Measurements from ENCODE around the gene ANKRD34A.

Gene ANKRD34A

DNA sequence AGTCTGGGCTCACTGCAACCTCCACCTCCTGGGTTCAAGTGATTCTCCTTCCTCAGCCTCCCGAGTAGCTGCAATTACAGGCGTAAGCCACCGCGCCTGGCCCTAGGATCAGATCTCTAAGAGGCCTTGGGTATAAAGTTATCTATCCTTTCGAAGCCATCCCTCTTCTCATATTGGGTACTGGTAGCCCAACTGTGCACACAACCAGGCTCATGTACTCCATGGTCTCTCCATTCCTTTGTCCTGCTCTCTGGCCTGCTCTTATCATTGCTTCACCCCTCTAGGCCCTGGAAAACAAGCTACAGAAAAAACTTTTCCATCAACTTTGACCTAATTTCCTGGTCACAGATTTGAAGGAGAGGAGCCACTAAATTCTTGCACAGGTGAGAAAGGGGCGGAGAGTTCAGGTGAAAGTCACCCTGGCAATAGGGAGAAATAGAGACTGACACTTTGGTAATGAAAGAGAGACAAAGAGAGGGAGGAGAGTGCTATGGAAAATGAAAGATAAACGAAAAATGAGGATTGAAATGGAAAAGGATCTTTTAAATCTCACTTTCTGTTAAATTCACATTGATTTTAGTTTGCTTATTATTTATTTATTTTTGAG is 26.0 kb upstream of the ANKRD34A start:
- no peak for DNase-seq

DNA sequence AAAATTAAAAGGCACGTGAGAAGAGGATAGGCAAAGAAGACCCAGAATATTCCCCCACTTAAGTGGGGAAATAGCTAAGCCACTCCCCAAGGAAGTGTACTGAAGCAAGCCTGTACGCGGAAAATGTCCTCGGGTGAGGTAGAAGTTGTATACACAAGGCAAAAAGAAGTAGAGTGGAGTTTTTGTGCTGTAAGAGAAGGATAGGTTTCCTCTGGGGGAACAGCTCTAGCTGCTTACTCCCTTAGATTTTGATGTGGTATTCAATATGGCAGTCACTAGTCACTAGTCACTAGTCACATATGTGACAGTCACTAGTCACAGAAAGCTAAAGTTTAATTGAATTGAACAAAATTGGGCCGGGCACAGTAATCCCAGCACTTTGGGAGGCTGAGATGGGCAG is 24.4 kb upstream of the ANKRD34A start:
- DNase-seq = no peak

DNA sequence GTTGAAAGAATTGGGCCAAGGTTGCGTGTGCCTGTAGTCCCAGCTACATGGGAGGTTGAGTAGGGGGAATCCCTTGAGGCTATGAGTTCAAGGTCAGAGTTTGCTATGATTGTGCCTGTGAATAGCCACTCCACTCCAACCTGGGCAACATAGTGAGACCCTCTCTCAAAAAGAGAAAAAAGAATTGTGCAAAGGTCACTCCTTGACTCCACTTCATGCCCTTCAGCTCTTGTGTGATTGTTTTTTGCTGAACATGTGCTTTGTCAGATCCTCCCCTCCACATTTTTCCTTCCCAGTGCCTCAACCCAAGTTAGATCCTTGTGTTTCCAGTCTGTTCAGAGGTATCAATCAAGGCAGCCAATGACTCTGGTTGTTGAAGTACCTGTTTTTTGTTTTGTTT is 23.6 kb upstream of the ANKRD34A start:
- no peak for DNase-seq

DNA sequence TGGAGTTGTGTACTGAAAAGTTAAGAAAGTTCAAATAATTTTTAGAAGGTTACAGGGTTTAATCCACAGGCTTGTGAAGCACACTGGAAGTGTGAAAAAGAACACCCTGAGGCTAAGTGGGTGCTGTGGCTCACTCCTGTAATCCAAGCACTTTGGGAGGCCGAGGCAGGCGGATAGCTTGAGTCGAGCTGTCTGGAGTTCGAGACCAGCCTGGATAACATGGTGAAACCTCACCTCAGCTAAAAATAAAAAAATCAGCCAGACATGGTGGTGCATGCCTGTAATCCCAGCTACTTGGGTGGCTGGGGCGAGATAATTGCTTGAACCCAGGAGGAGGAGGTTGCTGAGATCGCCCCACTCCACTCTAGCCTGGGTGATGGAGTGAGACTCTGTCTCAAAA is 22.2 kb upstream of the ANKRD34A start:
- no peak for DNase-seq

DNA sequence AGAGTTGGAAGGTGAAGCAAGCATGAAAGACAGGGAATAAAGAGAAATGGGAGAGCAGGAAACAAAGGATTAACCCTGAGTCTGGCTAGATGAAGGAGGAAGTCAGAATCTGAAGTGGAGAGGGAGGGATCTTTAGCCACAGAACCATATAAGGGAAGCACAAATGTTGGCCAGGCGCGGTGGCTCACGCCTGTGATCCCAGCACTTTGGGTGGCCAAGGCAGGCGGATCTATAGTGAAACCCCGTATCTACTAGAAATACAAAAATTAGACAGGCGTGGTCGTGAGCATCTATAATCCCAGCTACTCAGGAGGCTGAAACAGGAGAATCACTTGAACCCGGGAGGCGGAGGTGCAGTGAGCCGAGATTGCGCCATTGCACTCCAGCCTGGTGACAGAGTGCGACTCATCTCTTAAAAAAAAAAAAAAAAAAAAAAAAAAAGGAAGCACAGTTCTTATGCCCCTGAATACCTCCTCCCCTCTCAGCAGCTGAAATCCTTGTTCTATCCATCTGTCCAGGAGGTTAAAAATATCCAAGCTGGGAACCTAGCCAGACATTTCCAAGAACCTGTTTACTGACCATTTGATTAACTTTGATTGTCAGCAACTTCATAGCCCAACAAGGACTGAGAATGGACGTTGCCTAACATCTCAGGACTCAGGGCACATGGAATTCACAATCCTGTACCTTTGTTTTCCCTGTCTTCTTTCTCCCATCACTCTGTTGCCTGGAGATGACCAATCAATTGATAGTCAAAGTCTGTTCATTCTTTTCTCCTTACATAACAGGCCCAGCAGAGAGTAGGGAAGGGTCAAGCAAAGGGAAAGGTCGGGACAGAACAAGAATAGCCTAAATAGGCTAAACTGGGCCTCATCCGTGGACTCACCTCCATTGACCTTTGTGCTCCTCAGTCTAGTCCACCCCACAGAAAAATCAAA is 21.4 kb upstream of the ANKRD34A start:
- DNase-seq = no peak

DNA sequence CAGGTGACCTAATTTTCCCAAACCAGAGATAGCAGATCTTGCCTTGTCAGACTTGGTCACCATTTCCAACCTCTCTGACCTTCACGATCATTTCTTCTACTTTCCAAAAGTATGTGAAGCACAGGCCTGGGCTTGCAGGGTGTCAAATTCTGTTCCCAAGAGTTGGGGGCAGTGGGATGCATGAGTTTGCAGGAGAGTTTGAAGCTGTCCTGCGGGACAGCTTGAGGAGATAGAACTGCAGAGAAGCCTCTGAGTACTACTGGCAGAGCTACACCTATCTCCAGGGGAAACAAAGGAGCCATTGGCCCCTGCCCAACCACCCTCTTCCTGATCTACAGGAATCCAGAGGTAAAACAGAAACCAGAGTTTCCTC is 20.7 kb upstream of the ANKRD34A start:
- no peak for DNase-seq

DNA sequence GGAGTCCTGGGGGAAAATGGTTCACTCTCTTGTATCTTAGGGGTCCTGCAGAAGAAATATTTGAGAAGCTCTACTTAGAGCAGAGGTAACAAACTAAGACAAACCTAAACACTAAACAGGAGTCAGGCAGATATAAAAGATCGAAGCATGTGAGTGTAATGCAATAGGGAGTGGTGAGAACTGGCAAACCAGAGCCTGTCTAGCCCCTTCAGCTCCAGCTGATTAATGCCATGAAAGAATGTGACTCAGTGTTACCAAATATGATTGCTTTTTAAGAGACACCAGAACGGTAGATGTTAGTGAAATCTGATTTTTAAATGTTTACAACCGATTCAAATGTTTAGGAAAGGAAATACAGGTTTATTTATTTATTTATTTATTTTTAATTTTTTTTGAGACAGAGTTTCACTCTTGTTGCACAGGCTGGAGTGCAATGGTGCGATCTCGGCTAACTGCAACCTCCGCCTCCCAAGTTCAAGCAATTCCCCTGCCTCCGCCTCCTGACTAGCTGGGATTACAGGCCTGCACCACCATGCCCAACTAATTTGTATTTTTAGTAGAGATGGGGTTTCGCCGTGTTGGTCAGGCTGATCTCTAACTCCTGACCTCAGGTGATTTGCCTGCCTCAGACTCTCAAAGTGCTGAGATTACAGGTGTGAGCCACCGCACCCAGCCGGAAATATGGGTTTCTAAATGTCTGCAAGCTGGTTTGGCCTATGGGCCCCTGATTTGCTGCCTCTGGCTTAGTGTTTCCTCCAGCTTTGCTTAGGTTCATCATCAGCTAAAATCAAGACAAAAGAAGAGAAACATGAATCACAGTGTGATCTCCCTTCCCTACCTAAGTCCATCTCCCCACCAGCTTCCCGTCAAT is 19.8 kb upstream of the ANKRD34A start:
- DNase-seq = peak; percentile 64

DNA sequence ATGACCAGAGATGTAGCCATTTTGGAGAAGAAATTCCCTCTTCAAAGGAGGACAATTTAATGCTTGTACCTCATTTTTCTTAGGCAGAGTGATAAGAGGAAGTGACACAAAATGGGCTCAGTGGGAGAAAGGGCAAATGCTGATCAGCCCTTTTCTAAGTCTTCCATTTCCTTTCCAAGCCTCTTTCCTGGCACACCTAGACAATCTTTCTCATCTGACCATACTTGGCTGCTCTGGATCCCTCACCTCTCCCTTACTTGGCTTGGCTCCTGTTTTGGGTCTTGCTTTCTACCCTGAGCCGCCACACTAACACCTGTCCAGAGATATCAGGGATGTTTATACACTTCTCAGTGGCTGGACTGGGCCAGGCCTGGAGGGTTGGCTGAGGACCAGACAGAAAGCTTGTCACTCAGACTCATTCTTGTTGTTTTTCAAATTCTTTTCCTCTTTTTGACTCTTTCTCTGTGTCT is 18.9 kb upstream of the ANKRD34A start:
- DNase-seq = no peak

DNA sequence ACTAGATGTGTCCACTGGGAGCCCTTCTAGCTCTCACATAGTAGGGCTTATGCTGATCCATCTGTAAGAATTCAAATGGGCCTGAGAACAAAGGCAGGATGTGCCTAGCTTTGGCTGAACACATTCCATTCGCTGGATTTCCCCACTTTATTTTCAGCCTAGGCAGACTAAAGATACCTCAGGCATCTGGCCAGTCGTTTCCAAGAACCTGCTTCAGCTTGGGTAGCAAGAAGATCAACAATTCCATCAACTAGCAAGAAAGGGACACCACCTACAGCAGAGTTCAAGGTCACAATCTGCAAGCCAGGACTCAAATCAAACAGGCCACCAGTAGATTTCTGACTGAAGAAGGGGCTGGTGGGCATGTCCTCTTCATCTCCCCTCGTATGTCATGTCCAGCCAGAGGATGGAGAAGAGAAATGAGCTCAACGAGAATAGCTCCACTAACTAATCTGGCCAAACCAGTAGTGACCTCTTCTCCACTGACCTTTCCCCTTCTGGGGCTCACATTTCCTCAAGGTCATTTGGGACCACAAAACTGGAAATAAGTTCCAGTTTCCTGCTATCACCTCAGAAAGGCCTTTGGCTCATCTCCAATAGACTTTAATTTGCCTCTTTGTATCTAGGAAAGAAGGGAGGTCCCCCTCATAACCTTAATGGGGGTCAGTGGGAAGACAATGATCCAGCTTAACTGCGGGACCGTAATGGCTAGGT is 17.8 kb upstream of the ANKRD34A start:
- no peak for DNase-seq

DNA sequence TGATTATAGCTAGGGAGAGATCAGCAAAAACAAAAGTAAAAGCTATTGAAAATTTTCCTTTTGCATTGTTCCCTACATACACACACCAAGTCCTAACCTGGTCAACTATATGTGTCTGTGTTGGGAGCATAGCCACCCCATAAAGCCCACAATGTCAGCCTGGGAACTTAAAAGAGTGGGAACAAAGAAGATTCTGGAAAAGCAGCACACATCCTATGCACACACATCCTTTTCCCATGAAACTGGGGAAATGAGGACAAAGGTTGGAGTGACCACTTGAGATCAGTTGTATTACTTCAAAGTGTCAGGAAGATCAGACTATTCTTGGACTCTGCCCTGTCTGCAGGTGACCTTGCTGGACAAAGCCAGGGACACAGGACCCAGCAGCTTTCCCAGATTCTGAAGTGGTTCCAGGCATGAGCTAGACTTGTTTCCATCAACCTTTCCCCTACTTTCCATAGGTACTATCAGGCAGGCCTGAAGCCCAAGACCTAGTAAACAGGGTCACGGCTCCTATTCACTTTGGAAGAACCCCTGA is 16.2 kb upstream of the ANKRD34A start:
- DNase-seq = no peak

DNA sequence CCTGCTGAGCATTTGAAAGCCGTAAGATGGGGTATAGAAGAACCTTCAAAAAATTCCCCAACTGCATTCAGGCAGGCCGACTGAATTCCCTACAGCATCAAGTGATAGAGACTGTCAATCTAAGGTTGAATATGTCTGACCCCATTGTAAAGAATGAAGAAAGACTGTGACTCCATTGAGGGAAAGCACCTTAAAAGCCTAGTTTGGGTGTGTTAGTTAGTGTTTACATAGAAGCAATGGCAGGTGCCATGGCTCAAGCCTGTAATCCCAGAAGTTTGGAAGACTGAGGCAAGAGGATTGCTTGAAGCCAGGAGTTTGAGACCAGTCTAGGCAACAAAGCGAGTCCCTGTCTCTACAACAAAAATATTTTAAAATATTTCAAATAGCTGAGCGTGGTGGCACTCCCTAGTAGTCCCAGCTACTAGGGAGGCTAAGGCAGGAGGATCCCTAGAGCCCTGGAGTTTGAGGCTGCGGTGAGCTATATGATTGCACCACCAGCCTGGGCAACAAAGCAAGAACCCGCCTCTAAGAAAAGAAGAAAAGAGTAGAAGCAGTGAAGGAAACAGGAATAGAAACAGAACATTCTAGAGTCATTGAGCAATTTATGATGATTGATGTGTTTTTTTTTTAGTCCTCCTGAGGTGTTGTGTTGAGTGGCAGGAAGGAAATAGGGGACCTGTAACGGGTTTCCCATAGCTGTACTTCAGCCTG is 15.5 kb upstream of the ANKRD34A start:
- DNase-seq = peak; percentile 66

DNA sequence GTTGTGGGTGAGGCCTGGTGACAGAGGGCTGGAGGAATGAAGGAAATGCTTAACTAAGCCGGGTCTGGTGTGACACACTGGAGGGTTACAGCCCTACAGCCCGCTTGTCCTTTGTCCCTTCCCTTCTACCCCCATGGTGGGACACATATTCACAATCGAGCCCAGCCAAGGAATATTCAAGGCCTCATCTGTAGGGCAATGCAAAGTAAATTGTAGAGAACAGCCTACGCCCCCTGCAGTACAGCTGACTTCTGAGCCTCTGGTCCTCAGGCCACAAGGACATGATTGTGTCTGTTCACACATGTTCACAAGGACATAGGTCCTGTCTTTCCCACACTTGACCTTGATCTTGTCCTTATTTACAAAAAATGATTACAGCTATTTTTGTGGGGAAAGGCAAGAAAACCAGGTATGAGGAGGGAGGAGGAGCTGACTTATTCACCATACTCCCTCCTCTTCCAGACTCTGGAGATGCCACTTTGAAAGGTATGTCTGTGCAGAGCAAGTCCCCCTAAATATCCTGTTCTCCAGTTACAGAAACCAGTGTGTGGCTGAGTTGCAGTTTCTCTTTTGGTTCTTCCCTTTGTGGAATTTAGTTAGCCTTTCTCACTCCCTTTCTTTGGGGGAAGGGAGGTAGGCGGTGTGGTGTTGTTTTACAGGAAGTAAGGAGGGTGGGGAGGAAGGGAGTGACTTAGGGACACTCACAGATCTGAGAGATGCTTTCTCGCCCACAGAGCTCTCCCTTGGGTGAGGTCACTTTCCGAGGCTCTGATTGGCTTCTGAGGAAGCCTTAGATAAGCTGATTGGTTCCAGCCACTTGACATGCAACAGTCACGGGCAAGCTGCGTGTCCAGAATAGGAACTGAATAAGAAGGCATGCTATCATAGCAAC is 14.7 kb upstream of the ANKRD34A start:
- peak; percentile 94 for DNase-seq

DNA sequence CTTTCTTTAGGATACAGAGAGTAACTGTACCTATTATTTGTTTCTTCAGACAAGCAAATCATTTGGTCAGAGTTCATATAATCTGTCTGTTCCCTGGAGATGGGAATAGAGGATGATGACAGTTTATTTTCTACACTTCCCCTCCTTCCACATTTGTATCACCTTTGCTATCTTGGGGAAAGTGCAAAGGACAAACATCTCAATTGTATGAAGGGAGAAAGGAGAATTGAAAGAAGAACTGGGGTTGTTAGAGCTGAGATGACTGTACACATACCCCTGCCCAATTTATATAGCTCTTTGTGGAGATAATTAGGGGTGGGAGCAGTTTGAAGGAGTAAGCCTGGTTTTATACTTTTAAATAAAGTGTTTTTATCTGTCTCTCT is 14.1 kb upstream of the ANKRD34A start:
- no peak for DNase-seq

DNA sequence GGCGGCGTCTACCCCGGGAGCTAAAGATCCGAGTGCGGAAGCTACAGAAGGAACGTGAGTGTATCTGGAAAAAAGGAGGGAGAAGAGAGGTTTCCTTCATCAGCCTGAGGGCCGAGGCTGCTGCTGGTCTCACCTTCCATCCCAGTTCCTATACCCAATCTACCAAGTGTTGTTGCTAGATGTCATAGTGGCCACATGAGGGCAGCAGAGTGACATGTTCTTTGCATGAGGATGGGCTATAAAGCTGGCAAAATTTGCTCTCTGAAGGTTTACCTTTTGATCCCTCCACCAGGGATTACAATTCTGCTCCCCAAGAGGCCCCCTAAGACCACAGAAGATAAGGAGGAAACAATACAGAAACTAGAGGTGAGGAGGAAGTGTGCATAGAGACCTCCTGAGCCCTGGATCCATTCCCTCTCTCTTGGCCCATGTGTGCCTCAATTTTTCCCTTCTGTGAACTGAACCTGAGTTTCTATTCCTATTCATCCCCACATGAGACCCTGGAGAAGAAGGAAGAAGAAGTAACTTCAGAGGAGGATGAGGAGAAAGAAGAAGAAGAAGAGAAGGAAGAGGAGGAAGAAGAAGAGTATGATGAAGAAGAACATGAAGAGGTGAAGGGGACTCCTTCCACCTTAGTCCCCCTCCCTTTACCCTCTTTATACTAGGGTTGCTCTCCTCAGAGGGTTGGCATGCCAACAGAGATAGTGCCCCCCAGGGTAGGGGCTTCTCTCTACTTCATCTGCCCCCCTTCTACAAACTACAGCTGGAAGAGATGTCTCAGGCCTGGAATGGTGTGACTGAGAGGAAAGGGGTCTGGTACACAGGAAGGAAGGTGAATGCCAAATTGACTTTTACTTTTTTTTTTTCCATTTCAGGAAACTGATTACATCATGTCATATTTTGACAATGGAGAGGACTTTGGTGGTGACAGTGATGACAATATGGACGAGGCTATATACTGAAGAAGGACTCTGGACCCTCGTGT is 13.4 kb upstream of the ANKRD34A start:
- DNase-seq = peak; percentile 87

DNA sequence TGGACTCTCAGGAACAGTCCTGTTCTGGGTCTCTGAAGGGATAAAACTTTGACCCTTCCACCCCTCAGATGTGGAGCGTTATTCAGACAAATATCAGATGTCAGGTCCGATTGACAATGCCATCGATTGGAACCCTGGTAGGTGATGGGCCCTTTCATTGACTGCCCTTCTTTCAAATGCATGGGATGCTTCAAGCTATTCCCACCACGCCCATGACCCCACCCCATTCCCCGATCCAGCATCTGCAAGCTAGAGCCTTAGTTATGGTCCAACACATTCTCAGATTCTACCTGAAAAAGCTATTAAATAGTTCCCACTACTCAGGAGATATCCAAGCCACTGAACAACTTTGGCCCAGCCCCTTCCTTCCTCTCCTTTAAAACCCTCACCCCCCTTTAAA is 12.6 kb upstream of the ANKRD34A start:
- no peak for DNase-seq

DNA sequence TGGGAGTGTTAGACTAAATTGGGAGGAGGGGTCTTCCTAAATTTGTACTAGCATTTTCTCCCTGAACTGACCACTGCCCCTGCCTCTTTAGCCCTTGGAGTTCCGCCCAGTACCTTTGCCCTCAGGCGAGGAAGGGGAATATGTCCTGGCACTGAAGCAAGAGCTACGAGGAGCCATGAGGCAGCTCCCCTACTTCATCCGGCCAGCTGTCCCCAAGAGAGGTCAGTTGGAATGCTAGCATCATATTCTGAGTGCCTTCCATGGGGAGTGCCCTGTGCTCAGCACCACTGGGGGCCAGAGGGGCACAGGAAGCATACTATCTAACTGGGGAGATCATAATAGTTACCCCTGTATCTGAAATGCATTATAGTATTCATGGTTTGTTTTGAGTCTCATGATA is 10.8 kb upstream of the ANKRD34A start:
- DNase-seq = no peak

DNA sequence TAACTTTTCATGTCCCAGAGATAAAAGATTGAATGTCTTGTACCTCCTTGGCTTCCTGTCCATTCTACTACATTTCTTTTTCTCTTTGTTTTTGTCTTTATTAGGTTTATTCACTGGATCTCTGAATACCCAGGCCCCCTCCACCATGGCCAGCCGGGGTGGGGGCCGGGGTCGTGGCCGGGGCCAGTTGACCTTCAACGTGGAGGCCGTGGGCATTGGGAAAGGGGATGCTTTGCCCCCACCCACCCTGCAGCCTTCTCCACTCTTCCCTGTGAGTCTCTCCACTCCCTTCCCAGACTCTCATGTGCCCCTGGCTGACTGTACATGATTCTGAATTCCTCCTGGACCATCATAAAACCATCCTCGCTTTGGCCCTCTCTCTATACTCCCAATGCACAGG is 10.3 kb upstream of the ANKRD34A start:
- no peak for DNase-seq

DNA sequence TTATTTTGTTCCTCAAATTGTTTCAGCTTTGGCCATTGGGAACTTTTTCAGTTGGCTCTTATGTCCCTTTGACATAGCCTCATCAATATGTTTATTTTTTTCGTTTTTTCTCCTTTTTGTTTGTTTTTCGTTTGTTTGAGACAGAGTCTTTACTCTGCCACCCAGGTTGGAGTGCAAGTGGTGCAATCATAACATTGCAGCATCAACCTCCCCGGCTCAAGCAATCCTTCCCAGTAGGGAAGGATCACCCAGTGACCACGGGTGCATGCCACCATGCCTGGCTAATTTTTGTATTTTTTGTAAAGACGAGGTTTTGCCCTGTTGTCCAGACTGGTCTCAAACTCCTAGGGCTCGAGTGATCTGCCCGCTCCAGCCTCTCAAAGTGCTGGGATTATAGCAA is 8.2 kb upstream of the ANKRD34A start:
- no peak for DNase-seq

DNA sequence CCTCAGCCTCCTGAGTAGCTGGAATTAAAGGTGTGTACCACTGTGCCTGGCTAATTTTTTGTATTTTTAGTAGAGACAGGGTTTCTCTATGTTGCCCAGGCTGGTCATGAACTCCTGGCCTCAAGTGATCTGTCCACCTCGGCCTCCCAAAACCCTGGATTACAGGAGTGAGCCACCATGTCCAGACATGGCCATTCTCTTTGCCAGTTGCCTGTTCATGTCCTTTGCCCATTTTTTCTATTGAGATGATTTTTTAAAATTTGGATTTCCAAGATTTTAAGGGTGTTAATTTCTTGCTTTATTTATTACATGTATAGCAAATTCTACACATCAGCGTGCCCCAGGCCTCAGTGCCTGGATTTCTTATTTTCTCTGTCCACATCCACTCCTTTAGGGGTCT is 2.9 kb upstream of the ANKRD34A start:
- no peak for DNase-seq

Measured in CD4-positive, alpha-beta T cell treated with Interleukin-4 for 4 hours (primary cell).